ENCODE data around the gene S100PBP.
"Not testable (repeated sequence)": the region's sequence is repeated elsewhere in the genome, so short reads cannot be mapped to it uniquely, and the experiment has no call there.

GRCh38 chr1:32795763-32796162, 21.7 kb upstream of the S100PBP start:
- TF ChIP-seq CTCF, POLR2A (IDR thresholded peaks at IDR 0.05): not testable (repeated sequence)
